WERI-Rb-1 (cell line): ENCODE measurements around the gene POLR1C.
"Not testable (repeated sequence)": the region's sequence is repeated elsewhere in the genome, so short reads cannot be mapped to it uniquely, and the experiment has no call there.

Experiments
- DNase-seq: peaks from one replicate; pipeline ENCODE4 v3.0.0-alpha.2; 2020
- H3K27ac ChIP-seq: fragments of 250-450 bp; sonication (Bioruptor Pico); 2 replicates; pipeline ENCODE4 v1.5.1; 2020; ENCODE audit warnings: mild to moderate bottlenecking, moderate library complexity
- H3K27me3 ChIP-seq: fragments of 250-450 bp; sonication (Bioruptor Pico); 2 replicates; pipeline ENCODE4 v1.5.1; 2021; ENCODE audit warnings: mild to moderate bottlenecking, low read depth, moderate library complexity; ENCODE audit not compliant: insufficient read depth, severe bottlenecking
- H3K36me3 ChIP-seq: fragments of 250-450 bp; sonication (Bioruptor Pico); 2 replicates; pipeline ENCODE4 v1.5.1; 2020; ENCODE audit warnings: mild to moderate bottlenecking, moderate library complexity
- H3K4me3 ChIP-seq: 2 replicates; pipeline ENCODE4 v1.5.1; 2011; ENCODE audit warnings: low read depth, mild to moderate bottlenecking, control low read depth, low read length
- H3K9me3 ChIP-seq: fragments of 250-450 bp; sonication (Bioruptor Pico); 2 replicates; pipeline ENCODE4 v1.5.1; 2021; ENCODE audit warnings: mild to moderate bottlenecking, moderate library complexity; ENCODE audit not compliant: severe bottlenecking
- CTCF ChIP-seq: IDR thresholded peaks from 2 replicates; pipeline ENCODE4 v1.5.1; 2011; ENCODE audit warnings: low read depth, mild to moderate bottlenecking, control low read depth, inconsistent platforms, low read length

POLR1C gene

GRCh38 chr6:43547222-43547621 lies 30.3 kb downstream of the POLR1C start:
- Histone ChIP-seq H3K36me3 (peaks cover 100% of the 10 kb centered on the region), H3K4me3 (no peak overlapping the region), H3K27me3 (no peaks in the 10 kb centered on the region), H3K9me3 (no peaks in the 10 kb centered on the region), H3K27ac (no peak overlapping the region)
- no peak for DNase-seq
- no peak for TF ChIP-seq CTCF

- not testable (repeated sequence) for H3K27me3 ChIP-seq, H3K4me3 ChIP-seq, H3K27ac ChIP-seq, DNase-seq, H3K9me3 ChIP-seq
- H3K36me3 ChIP-seq = peaks cover 100% of the 10 kb centered on the region
These were observed 40.7 kb downstream of the POLR1C start for GRCh38 chr6:43557620-43558019.

GRCh38 chr6:43559328-43559727 lies 42.4 kb downstream of the POLR1C start:
- peaks cover 100% of the 10 kb centered on the region for H3K36me3 ChIP-seq
- no peak for TF ChIP-seq CTCF

GRCh38 chr6:43570876-43571441 lies 54.1 kb downstream of the POLR1C start:
- Histone ChIP-seq H3K27me3 (no peaks in the 10 kb centered on the region), H3K4me3 (no peak overlapping the region), H3K36me3 (peaks cover 72% of the 10 kb centered on the region), H3K9me3 (no peaks in the 10 kb centered on the region), H3K27ac (no peak overlapping the region)
- no peak for TF ChIP-seq CTCF
- no peak for DNase-seq

More at GRCh38 chr6:43559328-43559727, 42.4 kb downstream of the POLR1C start:
- H3K27ac ChIP-seq = no peak overlapping the region
- no peaks in the 10 kb centered on the region for H3K9me3 ChIP-seq
- no peaks in the 10 kb centered on the region for H3K27me3 ChIP-seq
- no peak for DNase-seq
- H3K4me3 ChIP-seq = no peak overlapping the region
